Measurements from ENCODE around the gene RAD51C.
"Not testable (repeated sequence)": the region's sequence is repeated elsewhere in the genome, so short reads cannot be mapped to it uniquely, and the experiment has no call there.

RAD51C gene

GRCh38 chr17:58747674-58748073 is 55.3 kb downstream of the RAD51C start:
- Mint-ChIP-seq H3K9me3 (no peaks in the 10 kb centered on the region), H3K36me3 (ENCODE audit: low read depth) (no peaks in the 10 kb centered on the region), H3K4me3 (no peak overlapping the region), H3K27me3 (no peaks in the 10 kb centered on the region), H3K4me1 (ENCODE audit: low read depth) (no peaks in the 10 kb centered on the region), H3K27ac (no peak overlapping the region)

GRCh38 chr17:58749627-58750026 is 57.2 kb downstream of the RAD51C start:
- H3K27me3 Mint-ChIP-seq, result peaks cover 11% of the 10 kb centered on the region
- H3K4me1 Mint-ChIP-seq (ENCODE audit: low read depth); H3K9me3 Mint-ChIP-seq; H3K36me3 Mint-ChIP-seq (ENCODE audit: low read depth); H3K27ac Mint-ChIP-seq; H3K4me3 Mint-ChIP-seq: not testable (repeated sequence)

GRCh38 chr17:58753026-58753425 is 60.6 kb downstream of the RAD51C start:
- H3K36me3 Mint-ChIP-seq (ENCODE audit: low read depth), result no peaks in the 10 kb centered on the region
- peaks cover 30% of the 10 kb centered on the region for H3K27me3 Mint-ChIP-seq
- no peak overlapping the region for H3K4me3 Mint-ChIP-seq
- H3K27ac Mint-ChIP-seq, result no peak overlapping the region
- H3K9me3 Mint-ChIP-seq, result no peaks in the 10 kb centered on the region
- peaks cover 15% of the 10 kb centered on the region for H3K4me1 Mint-ChIP-seq (ENCODE audit: low read depth)

- H3K27ac Mint-ChIP-seq, result no peak overlapping the region
- H3K4me3 Mint-ChIP-seq, result peak overlapping the region; percentile 57
- no peaks in the 10 kb centered on the region for H3K9me3 Mint-ChIP-seq
- H3K4me1 Mint-ChIP-seq (ENCODE audit: low read depth), result peaks cover 15% of the 10 kb centered on the region
- no peaks in the 10 kb centered on the region for H3K36me3 Mint-ChIP-seq (ENCODE audit: low read depth)
- H3K27me3 Mint-ChIP-seq, result peaks cover 46% of the 10 kb centered on the region
These were observed 62.8 kb downstream of the RAD51C start for GRCh38 chr17:58755269-58755576.

GRCh38 chr17:58755577-58756245 is 63.3 kb downstream of the RAD51C start, which contains the start of gene PPM1E:
PPM1E (plus strand) TSS chr17:58755854.
- H3K27me3 Mint-ChIP-seq, result peaks cover 51% of the 10 kb centered on the region
- H3K4me1 Mint-ChIP-seq (ENCODE audit: low read depth), result peaks cover 15% of the 10 kb centered on the region
- H3K36me3 Mint-ChIP-seq (ENCODE audit: low read depth), result no peaks in the 10 kb centered on the region
- no peaks in the 10 kb centered on the region for H3K9me3 Mint-ChIP-seq
- H3K4me3 Mint-ChIP-seq, result peak within 1 kb of the TSS; percentile 83
- H3K27ac Mint-ChIP-seq, result no peak within 1 kb of the TSS

GRCh38 chr17:58756246-58757161 is 64.1 kb downstream of the RAD51C start:
- no peak overlapping the region for H3K27ac Mint-ChIP-seq

GRCh38 chr17:58757162-58757613 is 64.8 kb downstream of the RAD51C start:
- Mint-ChIP-seq H3K4me1 (ENCODE audit: low read depth) (peaks cover 15% of the 10 kb centered on the region), H3K4me3 (peak overlapping the region; percentile 83), H3K27me3 (peaks cover 62% of the 10 kb centered on the region), H3K9me3 (no peaks in the 10 kb centered on the region), H3K27ac (no peak overlapping the region), H3K36me3 (ENCODE audit: low read depth) (no peaks in the 10 kb centered on the region)

More at GRCh38 chr17:58756246-58757161, 64.1 kb downstream of the RAD51C start:
- H3K4me1 Mint-ChIP-seq (ENCODE audit: low read depth), result peaks cover 15% of the 10 kb centered on the region
- H3K36me3 Mint-ChIP-seq (ENCODE audit: low read depth), result no peaks in the 10 kb centered on the region
- H3K27me3 Mint-ChIP-seq, result peaks cover 56% of the 10 kb centered on the region
- H3K4me3 Mint-ChIP-seq, result peak overlapping the region; percentile 83
- no peaks in the 10 kb centered on the region for H3K9me3 Mint-ChIP-seq

- Mint-ChIP-seq H3K4me1 (ENCODE audit: low read depth) (peaks cover 15% of the 10 kb centered on the region), H3K4me3 (no peak overlapping the region), H3K27ac (no peak overlapping the region), H3K36me3 (ENCODE audit: low read depth) (no peaks in the 10 kb centered on the region), H3K9me3 (no peaks in the 10 kb centered on the region), H3K27me3 (peaks cover 60% of the 10 kb centered on the region)
These were observed 66.5 kb downstream of the RAD51C start for GRCh38 chr17:58758890-58759289.

GRCh38 chr17:58759522-58759921 is 67.1 kb downstream of the RAD51C start:
- Mint-ChIP-seq H3K4me1 (ENCODE audit: low read depth) (peaks cover 15% of the 10 kb centered on the region), H3K36me3 (ENCODE audit: low read depth) (no peaks in the 10 kb centered on the region), H3K4me3 (no peak overlapping the region), H3K9me3 (no peaks in the 10 kb centered on the region), H3K27ac (no peak overlapping the region), H3K27me3 (peaks cover 58% of the 10 kb centered on the region)

GRCh38 chr17:58760248-58760647 is 67.8 kb downstream of the RAD51C start:
- no peaks in the 10 kb centered on the region for H3K36me3 Mint-ChIP-seq (ENCODE audit: low read depth)
- H3K27ac Mint-ChIP-seq, result no peak overlapping the region
- H3K9me3 Mint-ChIP-seq, result no peaks in the 10 kb centered on the region
- H3K27me3 Mint-ChIP-seq, result peaks cover 53% of the 10 kb centered on the region
- no peak overlapping the region for H3K4me3 Mint-ChIP-seq
- peaks cover 12% of the 10 kb centered on the region for H3K4me1 Mint-ChIP-seq (ENCODE audit: low read depth)

- Mint-ChIP-seq H3K4me3 (no peak overlapping the region), H3K36me3 (ENCODE audit: low read depth) (no peaks in the 10 kb centered on the region), H3K9me3 (no peaks in the 10 kb centered on the region), H3K27ac (no peak overlapping the region), H3K27me3 (peaks cover 41% of the 10 kb centered on the region), H3K4me1 (ENCODE audit: low read depth) (no peaks in the 10 kb centered on the region)
These were observed 70.9 kb downstream of the RAD51C start for GRCh38 chr17:58763263-58763662.

GRCh38 chr17:58764373-58764772 is 72.0 kb downstream of the RAD51C start:
- H3K9me3 Mint-ChIP-seq, result no peaks in the 10 kb centered on the region
- H3K27ac Mint-ChIP-seq, result no peak overlapping the region
- H3K4me1 Mint-ChIP-seq (ENCODE audit: low read depth), result no peaks in the 10 kb centered on the region
- H3K27me3 Mint-ChIP-seq, result peaks cover 32% of the 10 kb centered on the region
- H3K4me3 Mint-ChIP-seq, result no peak overlapping the region
- no peaks in the 10 kb centered on the region for H3K36me3 Mint-ChIP-seq (ENCODE audit: low read depth)

- peaks cover 13% of the 10 kb centered on the region for H3K27me3 Mint-ChIP-seq
- H3K9me3 Mint-ChIP-seq; H3K36me3 Mint-ChIP-seq (ENCODE audit: low read depth); H3K4me3 Mint-ChIP-seq; H3K27ac Mint-ChIP-seq; H3K4me1 Mint-ChIP-seq (ENCODE audit: low read depth): not testable (repeated sequence)
These were observed 86.1 kb downstream of the RAD51C start for GRCh38 chr17:58778482-58778881.

GRCh38 chr17:58779446-58779845 is 87.0 kb downstream of the RAD51C start:
- Mint-ChIP-seq H3K36me3 (ENCODE audit: low read depth) (no peaks in the 10 kb centered on the region), H3K27ac (no peak overlapping the region), H3K4me3 (no peak overlapping the region), H3K9me3 (no peaks in the 10 kb centered on the region), H3K27me3 (peaks cover 13% of the 10 kb centered on the region), H3K4me1 (ENCODE audit: low read depth) (no peaks in the 10 kb centered on the region)

GRCh38 chr17:58783380-58783779 is 91.0 kb downstream of the RAD51C start:
- Mint-ChIP-seq H3K36me3 (ENCODE audit: low read depth) (no peaks in the 10 kb centered on the region), H3K27ac (no peak overlapping the region), H3K9me3 (no peaks in the 10 kb centered on the region), H3K4me3 (no peak overlapping the region), H3K27me3 (peaks cover 10% of the 10 kb centered on the region), H3K4me1 (ENCODE audit: low read depth) (peaks cover 4% of the 10 kb centered on the region)

Measured in stimulated activated naive CD8-positive, alpha-beta T cell treated with anti-CD3 and anti-CD28 coated beads, Interleukin-15, Interleukin-2, amounts not matched to agents 100 ng/mL and 50 ng/mL, for 24 hours (primary cell).